Fibroblast of mammary gland (primary cell): ENCODE results near the gene GALNT1.

Experiments used
- DNase-seq: peaks from one replicate; pipeline ENCODE4 v3.0.0-alpha.2; 2010; ENCODE audit warnings: low read depth
- H3K4me3 ChIP-seq: 2 replicates; pipeline ENCODE4 v1.5.1; 2011; ENCODE audit warnings: low read depth, mild to moderate bottlenecking, low read length, moderate library complexity; ENCODE audit not compliant: control insufficient read depth
- TF ChIP-seq, protein P1 (sequence below): conservative IDR thresholded peaks from 2 replicates; pipeline ENCODE4 v1.5.1; 2011; ENCODE audit warnings: low read depth, low read length, inconsistent platforms; ENCODE audit not compliant: control insufficient read depth, insufficient read depth

GALNT1 gene

DNA sequence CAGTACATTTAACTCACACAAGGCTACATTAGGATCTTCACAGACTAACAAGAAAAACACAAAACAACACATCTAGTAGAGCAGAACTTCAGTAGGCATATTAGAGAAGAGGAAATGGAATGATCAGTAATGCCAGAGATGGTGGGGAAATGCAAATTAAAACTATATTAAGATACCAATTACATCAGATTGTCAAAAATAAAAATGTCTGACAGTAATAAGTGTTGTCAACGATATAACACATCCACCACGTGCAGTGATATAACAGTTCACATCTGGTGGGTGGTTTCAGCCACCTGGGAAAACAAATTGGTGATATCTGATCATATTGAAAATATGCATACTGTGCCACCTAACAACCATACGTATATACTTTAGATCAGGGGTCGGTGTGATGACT is 59.9 kb downstream of the GALNT1 start:
- TF ChIP-seq, protein P1, sequence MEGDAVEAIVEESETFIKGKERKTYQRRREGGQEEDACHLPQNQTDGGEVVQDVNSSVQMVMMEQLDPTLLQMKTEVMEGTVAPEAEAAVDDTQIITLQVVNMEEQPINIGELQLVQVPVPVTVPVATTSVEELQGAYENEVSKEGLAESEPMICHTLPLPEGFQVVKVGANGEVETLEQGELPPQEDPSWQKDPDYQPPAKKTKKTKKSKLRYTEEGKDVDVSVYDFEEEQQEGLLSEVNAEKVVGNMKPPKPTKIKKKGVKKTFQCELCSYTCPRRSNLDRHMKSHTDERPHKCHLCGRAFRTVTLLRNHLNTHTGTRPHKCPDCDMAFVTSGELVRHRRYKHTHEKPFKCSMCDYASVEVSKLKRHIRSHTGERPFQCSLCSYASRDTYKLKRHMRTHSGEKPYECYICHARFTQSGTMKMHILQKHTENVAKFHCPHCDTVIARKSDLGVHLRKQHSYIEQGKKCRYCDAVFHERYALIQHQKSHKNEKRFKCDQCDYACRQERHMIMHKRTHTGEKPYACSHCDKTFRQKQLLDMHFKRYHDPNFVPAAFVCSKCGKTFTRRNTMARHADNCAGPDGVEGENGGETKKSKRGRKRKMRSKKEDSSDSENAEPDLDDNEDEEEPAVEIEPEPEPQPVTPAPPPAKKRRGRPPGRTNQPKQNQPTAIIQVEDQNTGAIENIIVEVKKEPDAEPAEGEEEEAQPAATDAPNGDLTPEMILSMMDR = no peak
- DNase-seq = no peak
- H3K4me3 ChIP-seq = no peak overlapping the region

DNA sequence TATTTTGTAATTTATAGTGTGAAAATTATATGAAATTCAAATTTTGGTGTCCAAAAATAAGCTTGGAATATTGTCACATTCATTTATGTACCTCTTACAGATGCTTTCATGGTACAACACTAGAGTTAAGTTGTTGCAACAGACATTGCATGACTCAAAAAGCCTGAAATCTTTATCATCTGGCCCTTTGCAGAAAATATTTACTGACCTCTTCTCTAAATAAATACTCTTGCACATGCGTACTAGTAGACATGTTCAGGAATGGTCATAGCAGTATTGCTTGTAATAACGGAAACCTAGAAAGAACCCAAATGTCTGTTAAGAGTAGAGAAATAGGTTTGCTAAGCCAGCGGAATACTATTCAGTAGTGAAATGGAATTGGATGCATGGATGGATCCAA is 60.4 kb downstream of the GALNT1 start:
- TF ChIP-seq, protein P1 = no peak
- H3K4me3 ChIP-seq = no peak overlapping the region
- DNase-seq = peak; percentile 54

DNA sequence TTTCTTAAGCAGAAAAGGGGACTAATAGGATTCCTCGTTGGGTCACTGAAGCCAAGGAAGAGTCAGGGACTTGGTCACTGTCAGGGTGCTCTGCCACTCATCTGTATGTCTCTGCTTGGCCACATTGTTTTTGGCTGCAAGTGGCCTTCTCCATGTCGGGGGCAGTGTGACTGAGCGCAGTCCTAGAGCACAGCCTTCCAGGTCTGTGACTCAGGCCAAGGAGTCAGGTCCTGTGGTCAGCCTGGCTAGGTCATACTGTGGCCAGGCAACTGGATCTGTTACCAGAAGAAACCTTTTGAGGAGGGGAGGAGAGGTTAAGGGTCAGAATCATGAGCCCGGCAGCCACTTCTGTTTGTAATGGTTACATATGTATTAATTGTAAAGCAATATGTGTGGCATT is 61.3 kb downstream of the GALNT1 start:
- TF ChIP-seq, protein P1 = no peak
- peak; percentile 34 for DNase-seq
- no peak overlapping the region for H3K4me3 ChIP-seq

DNA sequence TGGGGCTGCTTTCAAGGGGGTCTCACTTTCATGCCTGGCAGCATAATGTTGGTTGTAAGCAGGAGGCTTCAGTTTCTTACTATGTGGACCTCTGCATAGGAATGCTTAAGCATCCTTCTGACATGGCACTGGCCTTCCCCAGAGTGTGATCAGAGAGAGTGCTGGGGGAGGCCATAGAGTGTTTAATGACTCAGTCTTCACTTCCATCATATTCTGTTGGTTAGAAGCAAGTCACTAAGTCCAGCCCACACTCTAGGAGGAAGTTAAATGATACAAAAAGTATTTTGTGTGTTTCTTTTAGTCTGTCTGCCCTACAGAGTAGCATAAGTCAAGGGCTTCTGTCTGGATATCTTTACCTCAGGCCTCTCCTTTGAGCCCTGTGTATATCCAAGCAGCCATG is 64.9 kb downstream of the GALNT1 start:
- TF ChIP-seq, protein P1 = no peak
- H3K4me3 ChIP-seq = no peak overlapping the region
- DNase-seq = no peak

DNA sequence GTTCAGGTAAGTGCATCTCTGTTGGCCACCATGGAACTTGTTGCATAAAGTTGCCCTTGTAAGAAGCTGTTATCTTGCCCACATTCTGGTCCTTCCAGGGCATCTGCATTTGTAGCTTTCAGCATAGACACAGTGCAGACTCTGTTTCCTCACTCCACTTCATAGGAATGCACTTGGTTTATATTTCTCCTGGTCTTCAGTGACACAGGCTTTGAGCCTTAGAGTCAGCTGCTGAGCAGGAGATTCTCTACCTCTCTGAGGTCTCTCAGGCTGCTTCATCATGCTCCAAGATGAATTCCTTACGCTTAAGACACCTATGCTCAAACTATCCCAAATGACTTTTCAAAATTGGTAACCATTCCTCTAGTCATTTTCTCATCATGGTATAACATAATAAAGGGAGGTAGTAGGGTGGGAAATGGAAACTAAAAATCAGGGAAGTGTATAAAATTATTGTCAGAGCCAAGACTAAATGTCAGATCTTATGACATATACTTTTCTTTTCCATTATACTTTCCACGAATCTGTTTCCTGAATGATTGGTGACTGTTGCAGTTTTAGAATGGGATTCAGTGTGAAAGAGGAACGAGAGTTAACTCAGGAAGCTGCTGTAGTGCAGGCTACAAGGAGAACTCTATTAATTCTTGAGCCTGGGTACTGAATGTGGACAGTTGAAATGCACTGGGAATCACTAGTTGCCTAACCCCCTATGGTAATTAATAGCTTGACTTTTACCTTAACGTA is 72.0 kb downstream of the GALNT1 start:
- DNase-seq = no peak
- TF ChIP-seq, protein P1 = no peak
- no peak overlapping the region for H3K4me3 ChIP-seq

DNA sequence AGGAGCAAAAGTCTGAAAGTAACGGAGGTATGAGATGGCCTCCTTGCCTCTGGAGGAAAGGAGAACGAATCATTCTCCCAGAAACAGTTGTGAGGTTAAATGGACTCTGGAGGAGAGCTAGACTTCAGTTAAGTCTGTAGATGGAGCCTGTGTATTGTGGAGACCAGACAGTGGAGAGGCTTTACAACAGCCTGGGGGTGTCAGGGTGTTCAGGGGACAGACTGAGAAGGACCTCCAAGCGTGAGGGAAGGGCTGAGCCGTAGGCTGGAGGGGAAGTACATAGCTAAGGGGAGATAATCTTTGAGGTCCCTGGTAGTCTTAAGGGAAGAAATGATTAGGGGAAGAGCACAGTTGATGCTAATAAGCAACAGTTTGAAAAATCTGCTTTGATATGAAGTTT is 76.6 kb downstream of the GALNT1 start:
- H3K4me3 ChIP-seq = no peak overlapping the region
- TF ChIP-seq, protein P1 = no peak
- DNase-seq = no peak

DNA sequence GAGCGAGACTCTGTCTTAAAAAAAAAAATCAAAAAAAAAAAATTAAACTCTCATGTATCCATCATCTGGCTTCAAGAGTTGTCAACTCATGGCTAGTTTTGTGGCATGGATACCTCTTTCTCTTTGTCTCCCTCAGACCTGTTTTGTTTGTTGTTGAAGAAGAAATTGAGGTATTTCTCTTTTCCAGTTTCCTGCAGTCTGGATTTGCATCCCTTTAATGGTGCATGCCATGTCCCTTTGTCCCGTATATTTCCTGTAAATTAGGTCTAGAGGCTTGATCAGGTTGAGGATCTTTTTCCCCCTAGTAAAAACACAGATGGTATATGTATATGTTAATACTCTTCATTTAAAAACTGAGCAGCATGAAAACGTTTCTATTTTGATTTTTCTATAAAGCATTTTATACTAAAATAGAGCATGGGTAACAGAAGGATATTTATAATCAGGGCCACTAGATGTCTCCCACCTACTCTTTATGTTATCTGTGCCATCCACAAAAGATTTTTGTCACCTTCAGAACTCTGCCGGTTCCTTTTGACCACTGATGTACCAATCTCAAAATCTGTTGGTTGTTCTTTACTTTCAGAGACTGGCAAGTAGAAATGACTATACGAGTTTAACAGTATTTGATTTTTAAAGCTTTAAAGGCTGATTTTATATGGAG is 80.1 kb downstream of the GALNT1 start:
- H3K4me3 ChIP-seq = no peak overlapping the region
- no peak for DNase-seq
- TF ChIP-seq, protein P1 = peak; percentile 12
